Nephron progenitor cell (in vitro differentiated cells): ENCODE measurements around the gene SIGLEC8.
"Not testable (repeated sequence)": the region's sequence is repeated elsewhere in the genome, so short reads cannot be mapped to it uniquely, and the experiment has no call there.

Experiments
- DNase-seq: peaks from one replicate; pipeline ENCODE4 v3.0.0; 2021
- H3K27ac Mint-ChIP-seq: 2 replicates; pipeline ENCODE4 v1.8.0; 2021; ENCODE audit warnings: mild to moderate bottlenecking, moderate library complexity, mixed read lengths
- H3K27me3 Mint-ChIP-seq: 2 replicates; pipeline ENCODE4 v1.8.0; 2021; ENCODE audit warnings: mild to moderate bottlenecking, low read depth, mixed read lengths; ENCODE audit not compliant: poor library complexity
- H3K36me3 Mint-ChIP-seq: 2 replicates; pipeline ENCODE4 v1.8.0; 2021; ENCODE audit warnings: low read depth, mixed read lengths
- H3K4me1 Mint-ChIP-seq: 2 replicates; pipeline ENCODE4 v1.8.0; 2021; ENCODE audit warnings: mixed read lengths
- H3K4me3 Mint-ChIP-seq: 2 replicates; pipeline ENCODE4 v1.8.0; 2021; ENCODE audit warnings: mild to moderate bottlenecking, moderate library complexity, mixed read lengths
- H3K9me3 Mint-ChIP-seq: 2 replicates; pipeline ENCODE4 v1.8.0; 2021; ENCODE audit warnings: mild to moderate bottlenecking, moderate library complexity, mixed read lengths
- TF ChIP-seq, protein P1 (sequence below): fragments of 200-600 bp; sonication (generic); IDR thresholded peaks from 2 replicates; pipeline ENCODE4 v1.5.0; 2021; ENCODE audit warnings: antibody characterized with exemption

The SIGLEC8 gene

DNA sequence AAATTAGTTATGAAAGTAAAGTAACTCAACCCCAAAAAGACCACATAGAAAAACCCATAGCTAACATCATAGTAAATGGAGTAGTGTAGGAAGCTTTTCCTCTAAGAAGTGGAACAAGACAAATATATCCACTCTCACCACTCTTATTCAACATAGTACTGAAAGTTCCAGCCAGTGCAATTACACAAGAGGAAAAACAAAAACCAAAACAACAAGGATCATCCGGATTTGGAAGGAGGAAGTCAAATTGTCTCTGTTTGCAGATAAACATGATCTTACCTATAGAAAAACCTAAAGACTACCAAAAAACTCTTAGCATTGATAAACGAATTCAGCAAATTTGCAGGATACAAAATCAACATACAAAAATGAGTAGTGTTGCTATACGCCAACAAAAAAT is 8.5 kb upstream of the SIGLEC8 start:
- no peak overlapping the region for H3K4me3 Mint-ChIP-seq
- no peaks in the 10 kb centered on the region for H3K36me3 Mint-ChIP-seq
- H3K9me3 Mint-ChIP-seq, result peaks cover 26% of the 10 kb centered on the region
- no peaks in the 10 kb centered on the region for H3K4me1 Mint-ChIP-seq
- no peak overlapping the region for H3K27ac Mint-ChIP-seq
- H3K27me3 Mint-ChIP-seq, result peaks cover 38% of the 10 kb centered on the region
- DNase-seq, result no peak
- TF ChIP-seq, protein P1, sequence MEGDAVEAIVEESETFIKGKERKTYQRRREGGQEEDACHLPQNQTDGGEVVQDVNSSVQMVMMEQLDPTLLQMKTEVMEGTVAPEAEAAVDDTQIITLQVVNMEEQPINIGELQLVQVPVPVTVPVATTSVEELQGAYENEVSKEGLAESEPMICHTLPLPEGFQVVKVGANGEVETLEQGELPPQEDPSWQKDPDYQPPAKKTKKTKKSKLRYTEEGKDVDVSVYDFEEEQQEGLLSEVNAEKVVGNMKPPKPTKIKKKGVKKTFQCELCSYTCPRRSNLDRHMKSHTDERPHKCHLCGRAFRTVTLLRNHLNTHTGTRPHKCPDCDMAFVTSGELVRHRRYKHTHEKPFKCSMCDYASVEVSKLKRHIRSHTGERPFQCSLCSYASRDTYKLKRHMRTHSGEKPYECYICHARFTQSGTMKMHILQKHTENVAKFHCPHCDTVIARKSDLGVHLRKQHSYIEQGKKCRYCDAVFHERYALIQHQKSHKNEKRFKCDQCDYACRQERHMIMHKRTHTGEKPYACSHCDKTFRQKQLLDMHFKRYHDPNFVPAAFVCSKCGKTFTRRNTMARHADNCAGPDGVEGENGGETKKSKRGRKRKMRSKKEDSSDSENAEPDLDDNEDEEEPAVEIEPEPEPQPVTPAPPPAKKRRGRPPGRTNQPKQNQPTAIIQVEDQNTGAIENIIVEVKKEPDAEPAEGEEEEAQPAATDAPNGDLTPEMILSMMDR, result no peak

- not testable (repeated sequence) for H3K4me1 Mint-ChIP-seq, H3K36me3 Mint-ChIP-seq, DNase-seq, H3K4me3 Mint-ChIP-seq, H3K27ac Mint-ChIP-seq
- Mint-ChIP-seq H3K9me3 (peaks cover 40% of the 10 kb centered on the region), H3K27me3 (peaks cover 41% of the 10 kb centered on the region)
Measured at GRCh38 chr19:51463976-51464581, 5.8 kb upstream of the SIGLEC8 start.

DNA sequence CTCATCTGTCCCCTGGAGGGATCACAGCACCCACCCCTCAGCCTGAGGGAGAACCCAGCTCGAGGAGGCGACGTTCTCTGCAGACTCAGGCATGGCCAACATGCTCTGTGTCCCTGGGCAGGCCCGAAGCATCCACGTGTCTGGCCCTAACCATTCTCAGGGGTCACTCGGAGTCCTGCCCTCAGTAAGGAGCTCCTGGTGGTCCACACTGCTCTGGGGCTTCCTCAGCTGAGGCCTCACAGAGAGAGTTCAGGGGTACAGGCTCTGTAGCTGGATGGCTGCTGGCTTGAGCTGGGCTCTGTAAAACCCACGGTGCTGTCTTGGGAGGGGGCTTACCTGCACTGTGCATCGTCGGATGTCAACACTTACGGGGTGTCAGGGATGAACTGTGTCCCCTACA is 4.4 kb upstream of the SIGLEC8 start:
- peaks cover 41% of the 10 kb centered on the region for H3K27me3 Mint-ChIP-seq
- DNase-seq, result no peak
- H3K36me3 Mint-ChIP-seq, result no peaks in the 10 kb centered on the region
- TF ChIP-seq, protein P1, result no peak
- no peak overlapping the region for H3K27ac Mint-ChIP-seq
- peaks cover 47% of the 10 kb centered on the region for H3K9me3 Mint-ChIP-seq
- no peaks in the 10 kb centered on the region for H3K4me1 Mint-ChIP-seq
- no peak overlapping the region for H3K4me3 Mint-ChIP-seq

- no peaks in the 10 kb centered on the region for H3K4me1 Mint-ChIP-seq
- peaks cover 48% of the 10 kb centered on the region for H3K9me3 Mint-ChIP-seq
- no peaks in the 10 kb centered on the region for H3K36me3 Mint-ChIP-seq
- H3K27ac Mint-ChIP-seq, result no peak overlapping the region
- TF ChIP-seq, protein P1, result no peak
- no peak for DNase-seq
- H3K27me3 Mint-ChIP-seq, result peaks cover 40% of the 10 kb centered on the region
- no peak overlapping the region for H3K4me3 Mint-ChIP-seq
Measured at GRCh38 chr19:51462276-51462675, 4.0 kb upstream of the SIGLEC8 start.

GRCh38 chr19:51461723-51462161 is 3.5 kb upstream of the SIGLEC8 start:
- DNase-seq, result no peak
- H3K36me3 Mint-ChIP-seq, result no peaks in the 10 kb centered on the region
- TF ChIP-seq, protein P1, result no peak
- H3K4me1 Mint-ChIP-seq, result no peaks in the 10 kb centered on the region
- H3K27ac Mint-ChIP-seq, result no peak overlapping the region
- no peak overlapping the region for H3K4me3 Mint-ChIP-seq
- H3K9me3 Mint-ChIP-seq, result peaks cover 50% of the 10 kb centered on the region
- peaks cover 36% of the 10 kb centered on the region for H3K27me3 Mint-ChIP-seq

DNA sequence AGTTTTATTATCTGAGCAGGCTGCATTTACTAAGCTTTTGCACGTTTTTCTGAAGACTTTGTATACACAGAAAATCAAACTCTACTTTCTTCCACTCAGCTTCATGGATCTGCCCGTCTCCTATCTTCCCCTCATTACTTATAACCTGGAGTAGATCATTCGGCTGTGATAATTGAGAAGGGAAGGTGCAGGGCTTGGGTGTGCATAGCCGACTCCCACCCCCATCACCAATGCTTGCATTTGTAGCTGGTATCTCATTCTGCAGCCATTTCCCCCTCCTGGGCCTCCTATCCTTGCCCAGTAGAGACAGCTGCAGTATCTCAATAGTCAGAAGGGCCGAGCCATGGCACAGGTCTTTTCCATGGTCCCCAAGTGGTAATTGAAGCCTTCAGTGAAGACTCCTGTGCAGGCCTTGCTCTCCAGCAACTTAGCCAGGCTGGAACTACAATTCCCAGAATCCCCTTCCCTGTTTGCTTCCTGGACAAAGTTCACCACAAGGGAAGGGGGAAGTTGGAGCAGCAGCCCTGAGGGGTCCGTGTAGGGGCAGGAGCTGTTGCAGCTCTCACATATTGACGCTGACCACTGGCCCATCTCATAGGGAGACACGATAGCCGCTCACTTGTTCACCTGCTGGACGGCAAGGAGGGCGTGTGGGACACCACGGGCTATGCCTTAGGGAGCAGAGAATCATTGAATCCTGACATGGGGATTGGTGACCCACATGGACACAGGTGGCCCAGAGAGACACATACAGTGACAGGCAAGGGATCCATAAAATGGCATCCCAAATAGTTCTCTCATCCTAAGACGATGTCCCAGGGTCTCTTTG is 2.1 kb upstream of the SIGLEC8 start:
- Mint-ChIP-seq H3K9me3 (peaks cover 59% of the 10 kb centered on the region), H3K36me3 (no peaks in the 10 kb centered on the region), H3K27me3 (peaks cover 27% of the 10 kb centered on the region), H3K4me1 (no peaks in the 10 kb centered on the region), H3K4me3 (no peak overlapping the region), H3K27ac (no peak overlapping the region)
- TF ChIP-seq, protein P1, result no peak
- no peak for DNase-seq
